Measurements from ENCODE around the gene LZTR1.

- no peak for TF ChIP-seq CTCF (IDR thresholded peaks at IDR 0.05)
- no peak for TF ChIP-seq POLR2AphosphoS5 (IDR thresholded peaks at IDR 0.05; ENCODE audit: low read depth, low read length)
- TF ChIP-seq TCF7L2 (IDR thresholded peaks at IDR 0.05; ENCODE audit: low read depth, low read length): no peak
- TF ChIP-seq SIN3A (IDR thresholded peaks at IDR 0.05; ENCODE audit: borderline replicate concordance, insufficient read depth, low read depth, low read length): no peak
These were observed 16.8 kb upstream of the LZTR1 start for GRCh38 chr22:20965104-20965887.

Data from Panc1 (cell line).